Left forelimb (tissue), 1 donor: Measurements from ENCODE around the gene HHATL.
"Not testable (repeated sequence)": the region's sequence is repeated elsewhere in the genome, so short reads cannot be mapped to it uniquely, and the experiment has no call there.

Source experiments
- DNase-seq: peaks from one replicate; pipeline ENCODE4 v3.0.0-alpha.2; 2018; ENCODE audit warnings: low spot score

HHATL gene

DNA sequence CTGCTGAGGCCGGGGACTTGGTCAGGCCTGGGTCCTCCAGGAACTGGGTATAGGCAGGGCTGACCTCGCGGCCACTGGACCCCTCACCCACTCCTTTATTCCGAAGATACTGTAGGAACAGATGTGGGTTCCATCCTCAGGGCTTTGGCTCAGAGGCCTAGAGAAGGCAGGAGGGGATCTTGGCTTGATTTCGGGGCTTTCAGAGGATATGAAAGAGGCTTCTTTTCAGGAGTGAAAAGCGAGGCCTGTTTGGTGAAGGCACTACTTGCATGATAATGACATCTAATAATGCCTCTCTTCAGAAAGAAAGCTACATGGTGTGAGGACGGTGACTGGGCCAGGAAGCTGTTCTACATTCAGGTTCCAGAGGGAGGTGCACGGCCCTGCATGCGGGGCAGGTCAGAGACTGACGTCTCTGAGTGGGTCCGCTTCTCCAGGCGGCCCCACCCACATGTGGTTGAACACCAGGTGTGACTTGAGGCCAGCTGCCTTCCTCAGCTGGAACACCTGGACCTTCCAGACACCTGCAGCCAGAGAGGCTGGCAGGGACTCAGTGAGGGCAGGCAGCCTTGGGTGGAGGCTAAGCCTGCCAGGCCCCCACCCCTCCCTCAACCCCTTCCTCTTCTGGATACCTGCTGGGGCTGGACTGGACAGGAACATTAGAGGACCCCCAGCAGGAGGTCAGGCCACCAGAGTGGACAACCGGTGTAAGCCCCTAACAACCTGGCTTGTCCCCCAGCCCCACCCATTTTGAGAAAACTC is 31.1 kb upstream of the HHATL start:
- DNase-seq, result no peak

DNA sequence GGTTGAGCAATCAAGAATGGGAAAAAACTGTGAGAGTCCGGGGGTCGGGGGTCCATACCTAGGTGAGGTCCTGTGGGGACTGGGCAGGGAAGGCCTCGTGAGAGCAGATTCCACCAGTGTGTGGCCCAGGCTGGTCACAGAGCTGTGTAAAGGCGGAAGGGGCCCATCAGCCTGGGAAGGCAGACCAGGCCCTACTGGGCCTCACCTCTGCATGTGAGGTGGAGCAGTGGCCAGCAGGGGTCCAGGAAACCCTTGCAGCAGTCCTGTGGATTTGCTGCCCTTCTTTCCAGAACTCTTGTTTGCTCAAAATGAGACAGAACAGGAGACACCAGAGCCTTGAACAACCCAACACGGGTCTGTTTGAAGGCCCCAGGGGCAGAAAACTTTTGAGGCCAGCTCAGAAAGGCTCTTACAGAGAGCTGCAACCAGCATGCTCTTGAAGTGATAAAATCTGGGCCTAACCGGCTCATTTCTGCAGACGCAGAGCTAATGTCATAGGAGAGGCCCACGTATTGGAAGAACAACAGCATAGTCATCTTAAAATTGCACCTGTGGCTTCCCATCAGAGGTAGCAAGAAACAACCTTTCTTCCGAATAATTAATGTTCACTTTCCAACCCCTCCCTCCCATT is 30.3 kb upstream of the HHATL start:
- DNase-seq, result no peak

DNA sequence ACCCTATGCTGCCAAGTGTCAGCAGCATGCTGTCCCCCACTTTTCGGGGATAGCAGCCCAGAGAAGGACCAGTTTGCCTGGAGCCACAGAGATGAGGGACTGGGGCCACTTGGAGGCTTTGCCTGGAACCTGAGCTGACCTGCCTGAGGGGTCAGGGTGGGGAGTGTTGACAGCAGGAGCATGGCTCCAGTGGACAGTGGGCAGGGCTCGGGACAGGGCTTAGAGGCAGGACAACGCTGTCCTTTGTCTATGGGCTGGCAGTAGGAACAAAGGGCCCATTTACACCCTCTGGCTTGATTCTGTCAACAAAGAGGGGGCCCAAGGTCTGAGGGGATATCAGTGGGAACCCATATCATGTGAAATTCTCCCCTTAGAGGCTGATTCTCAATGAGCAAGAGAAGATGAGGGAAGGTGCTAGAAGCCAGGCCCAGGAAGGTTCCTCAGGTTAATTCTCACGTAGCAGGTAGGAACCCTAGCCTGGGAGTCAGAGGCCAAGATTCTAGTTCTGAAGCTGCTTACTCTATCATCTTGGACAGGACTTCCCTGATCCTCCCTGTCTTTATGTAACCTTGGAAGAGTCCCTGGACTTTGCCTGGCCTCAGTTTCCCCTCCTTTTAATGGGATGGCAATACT is 29.7 kb upstream of the HHATL start:
- DNase-seq, result no peak

DNA sequence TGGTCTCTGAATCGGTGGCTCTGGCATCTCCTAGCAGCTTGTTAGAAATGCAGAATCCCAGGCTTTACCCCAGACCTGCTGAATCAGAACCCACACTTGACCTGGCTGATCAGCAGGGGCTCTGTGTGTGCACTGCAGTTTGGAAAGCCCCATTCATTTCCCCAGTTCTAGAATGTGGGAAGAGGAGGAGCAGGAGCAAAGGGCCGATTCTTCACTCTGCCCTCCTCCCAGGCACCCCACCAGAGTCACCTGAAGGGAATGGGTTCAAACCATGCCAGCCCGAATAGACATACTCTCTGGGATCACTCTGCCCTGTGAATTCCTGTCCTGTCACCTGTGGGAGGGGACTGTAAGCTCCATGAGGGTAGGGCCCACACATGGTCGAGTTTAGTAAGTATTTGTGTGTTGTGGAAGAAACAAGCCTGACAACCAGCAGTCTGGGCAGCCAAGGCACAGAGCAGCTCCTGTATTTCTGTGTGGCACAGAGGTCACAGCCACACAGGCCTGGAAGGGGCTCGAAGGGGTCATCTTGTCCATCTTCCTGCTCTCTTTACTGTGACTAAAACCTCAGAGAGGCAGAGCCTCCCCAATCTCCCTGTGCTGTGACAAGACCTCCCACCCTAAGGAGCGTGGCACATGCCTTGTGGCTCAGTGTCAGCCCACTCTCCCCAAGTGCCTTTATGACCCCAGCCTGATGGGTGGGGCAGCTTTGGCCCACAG is 29.0 kb upstream of the HHATL start:
- no peak for DNase-seq

DNA sequence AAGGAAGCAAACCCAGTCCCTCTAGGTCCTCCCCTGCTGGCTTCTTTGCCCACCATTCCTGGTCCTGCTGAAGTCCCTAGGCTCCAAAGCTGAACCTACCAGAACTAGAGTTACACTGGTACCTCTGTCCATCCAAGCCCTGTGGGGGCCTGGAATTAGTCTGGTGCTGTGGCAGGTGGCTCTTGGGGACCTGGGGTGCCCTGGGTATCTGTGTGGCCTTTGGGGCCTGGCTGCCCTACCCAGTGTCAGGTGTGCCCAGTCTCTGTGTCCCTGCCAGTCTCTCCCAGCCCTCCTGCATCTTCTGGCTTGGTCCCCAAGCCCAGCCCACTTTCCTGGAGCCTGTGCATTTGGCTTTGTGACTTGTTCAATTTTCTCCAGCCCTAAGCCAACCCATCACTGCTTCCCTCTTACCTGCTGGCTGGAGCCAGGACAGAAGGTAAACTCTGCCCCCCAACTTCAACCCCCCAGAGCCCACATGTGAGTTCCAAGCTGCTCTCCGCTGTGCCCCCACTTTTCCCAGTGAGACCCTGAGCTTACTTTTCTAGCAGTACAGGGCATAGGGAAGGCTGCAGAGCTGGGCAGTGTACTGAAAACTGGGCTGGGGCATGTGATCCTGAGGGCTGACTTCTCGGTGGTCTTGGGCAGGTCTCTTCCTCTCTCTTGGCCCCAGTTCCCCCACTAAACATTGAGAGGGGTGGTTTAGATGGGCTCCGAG is 28.3 kb upstream of the HHATL start:
- DNase-seq, result peak; percentile 59

DNA sequence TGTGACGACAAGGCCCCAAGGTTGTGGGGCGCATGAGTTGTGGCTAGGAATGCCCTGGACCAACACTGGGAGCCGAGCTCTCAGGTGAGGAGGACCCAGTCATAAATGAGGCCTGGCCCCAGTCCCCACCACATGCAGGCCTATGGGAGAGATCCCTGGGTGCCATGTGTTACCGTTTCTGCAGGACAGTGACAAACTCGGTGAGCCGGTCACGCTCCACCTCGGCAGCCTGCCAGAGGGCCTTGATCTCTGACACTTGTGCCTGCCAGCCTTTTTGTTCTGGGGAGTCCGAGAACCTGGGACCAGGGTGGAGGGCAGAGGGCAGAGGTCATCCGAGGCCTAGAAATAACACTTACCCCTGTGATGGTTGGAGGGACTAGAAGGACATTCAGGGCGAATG is 27.7 kb upstream of the HHATL start:
- DNase-seq, result no peak

DNA sequence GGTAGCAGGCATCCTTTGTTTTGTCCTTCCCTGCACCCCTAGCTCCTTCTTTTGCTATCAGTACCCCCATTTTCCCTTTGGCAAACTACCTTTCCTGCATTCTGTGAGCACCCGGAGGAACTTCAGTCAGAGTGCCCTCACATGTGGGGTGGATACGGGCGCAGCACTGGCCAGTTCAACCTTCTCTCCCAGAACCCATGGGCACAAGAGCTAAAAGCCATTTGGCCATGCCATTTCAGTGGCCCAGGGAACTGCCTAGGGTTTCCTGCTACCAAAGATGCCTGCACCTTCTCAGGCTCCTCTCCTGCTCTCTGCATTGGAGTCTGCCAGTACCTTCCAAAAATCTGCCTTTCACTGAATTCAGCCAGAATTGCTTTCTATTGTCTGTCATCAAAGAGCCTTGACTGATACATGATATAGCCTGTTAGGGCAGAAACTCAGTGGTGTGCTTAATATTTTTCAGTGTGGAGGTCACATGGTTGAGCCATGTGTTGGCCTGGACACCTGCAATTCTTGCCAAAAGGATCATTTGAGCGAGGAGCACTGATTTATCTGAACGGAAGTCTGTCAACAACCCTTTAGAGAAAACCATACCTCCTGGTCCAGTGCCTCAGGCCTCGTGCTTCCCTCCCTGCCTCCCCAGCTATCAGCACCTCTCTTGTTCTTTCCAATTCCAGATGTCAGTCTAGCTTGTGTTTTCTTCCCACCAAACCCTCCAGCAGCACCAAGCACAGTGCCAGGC is 27.0 kb upstream of the HHATL start:
- peak; percentile 50 for DNase-seq

DNA sequence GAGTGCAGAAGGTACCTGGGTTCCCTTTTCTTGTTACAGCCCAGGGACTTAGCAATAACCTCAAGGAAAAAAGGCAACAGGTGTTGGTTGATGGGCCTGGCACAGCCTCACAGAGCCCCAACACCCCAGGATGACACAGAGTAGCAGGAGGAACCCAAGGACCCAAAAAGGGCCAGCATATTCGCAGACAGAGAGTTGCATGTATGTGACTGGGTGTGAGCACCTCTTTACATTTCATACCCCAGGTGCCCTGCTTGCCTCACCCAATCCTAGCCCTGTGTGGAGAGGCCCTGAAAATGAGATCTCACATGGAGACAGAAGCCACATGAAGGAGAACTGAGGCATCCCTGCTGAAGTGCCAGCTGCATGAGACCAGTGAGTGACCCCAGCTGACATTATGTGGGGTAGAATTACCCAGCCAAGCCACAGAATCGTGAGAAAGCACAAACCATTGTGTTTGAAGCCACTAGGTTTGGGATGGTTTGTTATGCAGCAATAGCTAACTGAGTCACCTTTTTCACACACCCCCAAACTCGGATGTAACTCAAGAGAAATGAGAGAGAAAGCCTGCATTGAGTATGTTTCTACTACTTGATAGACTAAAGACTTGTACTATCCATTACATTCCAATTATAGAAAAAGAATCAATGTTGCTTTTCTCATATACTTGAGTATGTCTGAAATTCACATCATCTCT is 26.2 kb upstream of the HHATL start:
- DNase-seq, result no peak

DNA sequence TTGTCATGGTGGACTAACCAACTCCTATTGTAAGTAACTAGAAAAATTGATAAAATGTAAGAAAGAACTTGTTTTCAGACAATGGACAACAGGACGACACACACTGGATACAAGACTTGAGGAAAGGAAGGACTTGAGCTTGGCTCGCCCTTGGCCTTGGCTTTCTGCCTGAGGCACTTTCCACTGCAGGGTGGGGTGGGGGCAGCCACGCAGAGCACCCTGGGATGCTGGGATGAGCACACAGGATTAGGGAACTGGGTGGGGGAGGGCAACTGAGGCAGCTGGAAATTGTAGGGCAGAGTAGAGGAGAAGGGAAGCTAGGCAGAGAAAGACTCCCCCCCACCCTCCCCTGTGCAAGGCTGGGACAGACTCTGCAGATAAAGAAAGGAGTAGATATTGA is 25.5 kb upstream of the HHATL start:
- no peak for DNase-seq

DNA sequence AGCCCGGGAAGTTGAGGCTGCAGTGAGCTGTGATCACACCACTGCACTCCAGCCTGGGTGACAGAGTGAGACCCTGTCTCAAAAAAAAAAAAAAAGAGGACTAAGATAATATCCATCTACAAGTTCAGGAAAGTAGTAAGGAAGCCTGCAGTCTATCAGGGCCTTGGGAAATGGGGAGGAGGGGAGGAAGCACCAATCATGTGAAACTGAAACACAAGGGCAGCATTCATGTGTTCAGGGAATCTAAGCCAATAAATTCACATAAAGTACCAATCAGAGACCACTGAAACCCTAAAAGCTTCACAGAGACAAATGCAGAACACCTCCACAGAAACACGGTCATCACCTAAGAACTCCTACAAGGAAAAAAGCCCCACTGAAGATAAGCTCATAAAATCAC is 22.9 kb upstream of the HHATL start:
- no peak for DNase-seq

DNA sequence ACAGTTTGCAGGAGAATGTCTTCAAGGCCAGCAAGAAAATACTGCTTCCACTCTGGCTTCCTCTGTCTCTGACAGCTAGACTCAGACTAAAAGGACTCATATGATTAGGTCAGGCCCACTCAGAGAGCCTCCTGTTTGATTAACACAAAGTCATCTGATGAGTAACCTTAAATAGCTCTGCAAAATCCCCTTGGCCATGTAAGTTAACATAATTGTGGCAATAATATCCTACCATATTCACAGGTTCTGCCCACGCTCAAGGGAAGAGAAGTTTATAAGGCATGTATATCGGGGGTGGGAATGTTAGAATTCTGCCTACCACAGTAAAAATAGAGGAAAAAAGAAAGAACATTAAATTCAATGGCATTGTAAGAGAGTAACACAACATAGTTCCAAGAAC is 20.6 kb upstream of the HHATL start:
- DNase-seq, result no peak

DNA sequence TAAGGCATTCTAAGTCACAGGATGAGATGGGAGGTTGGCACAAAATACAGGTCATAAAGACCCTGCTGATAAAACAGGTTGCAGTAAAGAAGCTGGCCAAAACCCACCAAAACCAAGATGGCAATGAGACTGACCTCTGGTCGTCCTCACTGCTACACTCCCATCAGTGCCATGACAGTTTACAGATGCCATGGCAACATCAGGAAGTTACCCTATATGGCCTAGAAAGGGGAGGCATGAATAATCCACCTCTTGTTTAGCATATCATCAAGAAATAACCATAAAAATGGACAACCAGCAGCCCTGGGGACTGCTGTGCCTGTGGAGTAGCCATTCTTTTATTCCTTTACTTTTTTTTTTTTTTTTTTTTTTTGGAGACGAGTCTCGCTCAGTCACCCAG is 19.8 kb upstream of the HHATL start:
- DNase-seq, result not testable (repeated sequence)

DNA sequence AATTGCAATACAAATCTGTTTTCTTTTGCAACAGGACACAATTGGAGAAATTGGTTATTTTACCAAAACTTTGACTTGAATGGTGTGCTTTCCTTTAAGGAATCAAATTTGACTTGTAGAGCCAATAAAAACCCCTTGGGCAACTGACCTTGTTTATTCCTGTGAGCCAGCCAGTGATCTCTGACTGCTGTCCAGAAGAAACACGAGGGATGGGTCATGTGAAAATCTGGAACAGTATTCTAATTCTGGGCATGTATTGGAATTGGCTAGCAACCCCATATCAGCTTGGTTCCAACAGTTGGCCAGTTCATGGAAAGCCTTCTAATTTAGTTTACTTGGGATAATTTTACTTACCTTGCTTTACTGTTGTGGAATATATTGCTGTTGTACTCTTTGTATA is 19.1 kb upstream of the HHATL start:
- no peak for DNase-seq

DNA sequence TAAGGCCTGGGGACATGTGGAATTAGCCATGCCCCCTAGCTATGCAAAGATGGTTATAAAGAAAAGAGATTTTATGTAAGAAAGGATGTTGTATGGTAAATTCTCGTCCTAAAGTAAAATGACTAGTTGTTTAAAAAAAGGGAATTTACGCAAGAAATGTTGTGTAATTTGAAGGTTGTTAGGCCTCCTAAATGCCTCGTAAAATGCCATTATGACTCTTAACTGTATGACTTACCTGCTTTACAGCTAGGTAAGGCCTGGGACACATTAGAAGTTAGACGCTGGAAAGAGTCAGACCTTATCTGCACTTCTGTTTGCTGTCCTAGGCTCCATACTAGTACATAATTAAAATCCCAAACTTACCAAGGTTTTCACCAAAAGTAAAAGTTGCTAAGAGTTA is 17.5 kb upstream of the HHATL start:
- DNase-seq, result no peak

DNA sequence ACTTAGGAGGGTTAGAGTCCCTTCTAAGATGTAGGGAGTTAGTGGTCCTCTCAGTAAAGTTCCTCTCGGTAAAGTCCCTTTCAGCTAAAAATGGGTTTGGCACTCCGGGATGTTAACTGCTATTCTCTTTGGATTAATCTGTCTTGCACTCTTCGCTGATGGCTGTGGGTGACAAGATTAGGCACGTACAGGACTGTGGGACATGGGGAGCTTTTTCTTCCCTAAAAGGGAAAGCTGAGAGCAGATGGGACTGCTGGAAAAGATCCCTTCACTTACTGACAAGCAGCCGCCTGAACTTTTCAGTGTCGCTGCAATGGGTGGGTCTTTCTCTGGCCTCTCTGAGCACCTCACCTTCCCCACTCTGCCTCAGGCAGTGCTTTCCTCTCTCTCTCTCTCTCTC is 16.4 kb upstream of the HHATL start:
- peak; percentile 5 for DNase-seq

DNA sequence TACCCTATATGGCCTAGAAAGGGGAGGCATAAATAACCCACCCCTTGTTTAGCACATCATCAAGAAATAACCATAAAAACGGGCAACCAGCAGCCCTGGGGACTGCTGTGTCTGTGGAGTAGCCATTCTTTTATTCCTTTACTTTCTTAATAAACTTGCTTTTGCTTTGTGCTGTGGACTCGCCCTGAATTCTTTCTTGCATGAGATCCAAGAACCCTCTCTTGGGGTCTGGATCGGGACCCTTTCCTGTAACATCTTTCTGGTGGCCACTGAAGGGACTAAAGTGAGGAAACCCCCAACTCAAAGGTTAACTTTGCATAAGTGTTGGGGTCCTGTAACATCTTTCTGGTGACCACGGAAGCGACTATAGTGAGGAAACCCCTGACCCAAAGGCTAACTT is 15.7 kb upstream of the HHATL start:
- DNase-seq, result no peak

DNA sequence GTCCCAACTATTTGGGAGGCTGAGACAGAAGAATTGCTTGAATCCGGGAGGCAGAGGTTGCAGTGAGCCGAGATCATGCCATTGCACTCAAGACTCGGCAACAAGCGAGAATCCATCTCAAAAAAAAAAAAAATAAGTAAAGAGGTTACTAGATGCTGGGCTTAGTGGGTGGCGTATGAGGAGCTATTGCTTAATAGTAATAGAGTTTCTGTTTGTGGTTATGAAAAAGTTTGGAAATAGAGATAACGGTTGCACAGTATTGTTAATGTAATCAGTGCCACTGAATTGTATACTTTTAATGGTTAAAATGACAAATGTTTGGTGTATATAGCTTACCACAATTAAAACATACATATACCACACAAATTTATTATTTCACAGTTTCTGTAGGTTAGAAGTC is 14.7 kb upstream of the HHATL start:
- DNase-seq, result no peak

DNA sequence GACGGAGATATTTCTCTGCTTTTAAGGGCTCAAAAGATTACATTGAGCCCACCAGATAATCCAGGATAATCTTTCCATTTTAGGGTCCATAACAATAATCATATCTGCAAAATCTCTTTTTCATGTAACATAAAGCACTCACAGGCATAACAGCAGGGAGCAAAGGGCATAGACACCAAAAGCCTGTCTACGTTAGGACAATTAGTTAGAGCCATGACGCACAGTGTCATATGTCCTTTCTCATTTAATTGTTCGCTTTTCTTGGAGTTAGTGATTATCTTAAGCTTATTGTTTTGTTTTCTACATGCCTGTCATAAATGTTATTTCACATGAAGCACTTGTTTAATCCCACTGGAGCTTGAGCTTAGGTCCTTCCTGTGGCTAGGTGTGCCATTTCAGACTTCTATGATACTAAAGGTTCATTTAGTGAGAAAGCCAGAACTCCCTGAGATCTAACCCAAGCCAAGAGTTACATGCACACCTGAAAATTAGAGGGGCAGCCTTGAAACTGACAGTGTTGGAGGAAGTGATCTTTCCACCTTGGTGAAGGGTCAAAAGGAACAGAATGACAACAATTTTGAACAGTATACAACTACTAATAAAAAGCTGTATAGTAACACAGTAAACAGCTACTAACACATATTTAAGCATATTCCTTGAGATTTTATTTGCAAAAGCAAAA is 11.7 kb upstream of the HHATL start:
- DNase-seq, result no peak

DNA sequence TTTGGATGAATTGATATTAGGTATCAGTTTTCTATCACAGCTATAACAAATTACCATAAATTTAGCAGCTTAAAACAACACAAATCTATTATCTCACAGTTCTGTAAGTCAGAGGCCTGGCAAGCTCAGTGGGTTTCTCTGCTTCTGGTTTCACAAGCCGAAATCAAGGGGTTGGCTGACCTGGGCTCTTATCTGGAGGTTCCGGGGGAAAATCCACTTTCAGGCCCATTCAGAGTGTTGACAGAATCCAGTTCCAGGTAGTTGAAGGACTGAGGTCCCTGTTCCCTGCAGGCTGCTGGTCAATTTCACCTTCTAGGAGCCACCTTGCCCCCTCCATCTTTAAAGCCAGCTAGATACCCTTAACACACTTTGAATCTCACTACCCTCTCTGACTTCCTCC is 11.1 kb upstream of the HHATL start:
- DNase-seq, result no peak

DNA sequence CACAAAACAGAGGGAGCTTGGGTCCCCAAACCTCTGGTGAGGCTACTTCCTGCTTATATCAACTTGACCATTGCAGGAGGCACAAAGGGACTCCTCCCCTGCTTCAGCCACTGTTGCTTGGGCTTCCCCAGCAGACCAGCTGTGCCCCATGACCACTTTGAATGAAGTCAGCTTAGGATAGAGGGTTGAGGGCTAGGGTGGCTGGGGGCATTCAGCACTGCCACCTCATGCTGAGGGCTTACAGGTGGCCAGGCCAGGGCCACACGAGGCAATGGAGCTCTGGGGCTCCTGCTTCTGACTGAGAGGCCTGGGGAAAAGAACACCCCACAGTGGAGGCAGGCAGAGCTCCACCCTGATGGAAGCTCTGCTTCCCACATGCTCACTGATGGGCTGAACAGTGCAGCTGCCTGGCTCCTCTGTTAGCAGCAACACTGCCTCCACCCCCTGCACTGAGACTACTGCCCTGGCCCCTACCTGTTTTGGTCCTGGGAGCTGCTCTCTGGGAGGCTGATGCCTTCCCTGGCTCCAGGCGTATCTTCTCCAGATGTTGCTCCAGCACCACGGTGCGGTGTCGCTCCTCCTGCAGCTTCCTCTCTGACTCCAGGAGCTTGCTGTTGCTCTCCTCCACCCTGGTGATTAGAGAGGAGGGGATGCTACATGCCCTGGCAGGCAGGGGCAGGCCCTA is 10.2 kb upstream of the HHATL start:
- DNase-seq, result no peak
